ENCODE data around the gene ELANE.

DNA sequence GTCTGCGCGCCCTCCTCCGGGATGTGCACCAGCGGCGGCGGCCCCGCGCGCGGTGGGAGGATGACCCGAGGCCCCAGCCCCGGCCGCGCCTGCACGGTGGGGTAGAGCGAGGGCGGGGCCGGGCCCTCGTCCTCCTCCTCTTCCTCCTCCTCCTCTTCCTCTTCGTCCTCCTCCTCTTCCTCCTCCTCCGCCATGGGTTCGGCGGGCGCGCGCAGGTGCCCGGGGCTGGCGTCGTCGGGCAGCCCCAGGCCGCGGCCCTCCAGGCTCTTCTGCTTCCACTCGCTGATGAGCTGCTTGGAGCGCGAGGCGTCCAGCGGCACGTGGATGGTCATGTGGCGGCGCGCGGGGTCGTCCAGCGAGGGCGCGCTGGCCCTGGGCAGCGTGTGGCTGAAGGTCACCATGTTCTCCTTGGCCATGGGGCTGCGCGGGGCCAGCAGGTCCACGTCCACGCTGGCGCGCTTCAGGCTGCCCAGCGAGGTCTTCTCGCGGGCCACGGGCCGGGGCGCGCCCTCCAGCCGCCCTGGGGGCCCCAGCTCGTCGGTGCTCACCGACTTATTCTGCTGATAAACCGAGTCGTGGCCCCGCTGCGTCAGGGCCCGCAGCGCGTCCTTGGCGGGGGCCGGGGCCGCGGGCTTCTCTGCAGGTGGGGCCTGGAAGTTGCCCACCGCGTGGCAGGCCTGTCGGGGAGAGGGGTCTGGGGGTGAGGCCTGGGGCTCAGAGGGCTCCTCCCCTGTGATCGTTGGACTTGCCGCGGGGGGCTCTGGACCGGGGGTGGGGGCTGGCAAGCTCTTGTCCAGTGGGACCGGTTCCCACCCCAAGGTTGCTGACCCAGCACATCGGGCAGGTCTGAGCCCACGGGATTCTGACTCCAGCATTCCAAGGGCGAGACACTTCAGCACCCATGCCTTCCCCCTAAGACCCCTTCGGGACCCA, 38.6 kb upstream of the ELANE start:
- TF ChIP-seq, protein P1, sequence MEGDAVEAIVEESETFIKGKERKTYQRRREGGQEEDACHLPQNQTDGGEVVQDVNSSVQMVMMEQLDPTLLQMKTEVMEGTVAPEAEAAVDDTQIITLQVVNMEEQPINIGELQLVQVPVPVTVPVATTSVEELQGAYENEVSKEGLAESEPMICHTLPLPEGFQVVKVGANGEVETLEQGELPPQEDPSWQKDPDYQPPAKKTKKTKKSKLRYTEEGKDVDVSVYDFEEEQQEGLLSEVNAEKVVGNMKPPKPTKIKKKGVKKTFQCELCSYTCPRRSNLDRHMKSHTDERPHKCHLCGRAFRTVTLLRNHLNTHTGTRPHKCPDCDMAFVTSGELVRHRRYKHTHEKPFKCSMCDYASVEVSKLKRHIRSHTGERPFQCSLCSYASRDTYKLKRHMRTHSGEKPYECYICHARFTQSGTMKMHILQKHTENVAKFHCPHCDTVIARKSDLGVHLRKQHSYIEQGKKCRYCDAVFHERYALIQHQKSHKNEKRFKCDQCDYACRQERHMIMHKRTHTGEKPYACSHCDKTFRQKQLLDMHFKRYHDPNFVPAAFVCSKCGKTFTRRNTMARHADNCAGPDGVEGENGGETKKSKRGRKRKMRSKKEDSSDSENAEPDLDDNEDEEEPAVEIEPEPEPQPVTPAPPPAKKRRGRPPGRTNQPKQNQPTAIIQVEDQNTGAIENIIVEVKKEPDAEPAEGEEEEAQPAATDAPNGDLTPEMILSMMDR (IDR thresholded peaks at IDR 0.05; ENCODE audit: insufficient read depth, low read length) = no peak
- TF ChIP-seq SPI1 (IDR thresholded peaks at IDR 0.05; ENCODE audit: borderline replicate concordance, low read depth) (no peak), POLR2AphosphoS5 (IDR thresholded peaks at IDR 0.05; ENCODE audit: low read depth) (peak; percentile 36; the same call in 1 of the 2 replicates), GABPA (IDR thresholded peaks at IDR 0.05; ENCODE audit: low read depth) (no peak)
- TF ChIP-seq, protein P2, sequence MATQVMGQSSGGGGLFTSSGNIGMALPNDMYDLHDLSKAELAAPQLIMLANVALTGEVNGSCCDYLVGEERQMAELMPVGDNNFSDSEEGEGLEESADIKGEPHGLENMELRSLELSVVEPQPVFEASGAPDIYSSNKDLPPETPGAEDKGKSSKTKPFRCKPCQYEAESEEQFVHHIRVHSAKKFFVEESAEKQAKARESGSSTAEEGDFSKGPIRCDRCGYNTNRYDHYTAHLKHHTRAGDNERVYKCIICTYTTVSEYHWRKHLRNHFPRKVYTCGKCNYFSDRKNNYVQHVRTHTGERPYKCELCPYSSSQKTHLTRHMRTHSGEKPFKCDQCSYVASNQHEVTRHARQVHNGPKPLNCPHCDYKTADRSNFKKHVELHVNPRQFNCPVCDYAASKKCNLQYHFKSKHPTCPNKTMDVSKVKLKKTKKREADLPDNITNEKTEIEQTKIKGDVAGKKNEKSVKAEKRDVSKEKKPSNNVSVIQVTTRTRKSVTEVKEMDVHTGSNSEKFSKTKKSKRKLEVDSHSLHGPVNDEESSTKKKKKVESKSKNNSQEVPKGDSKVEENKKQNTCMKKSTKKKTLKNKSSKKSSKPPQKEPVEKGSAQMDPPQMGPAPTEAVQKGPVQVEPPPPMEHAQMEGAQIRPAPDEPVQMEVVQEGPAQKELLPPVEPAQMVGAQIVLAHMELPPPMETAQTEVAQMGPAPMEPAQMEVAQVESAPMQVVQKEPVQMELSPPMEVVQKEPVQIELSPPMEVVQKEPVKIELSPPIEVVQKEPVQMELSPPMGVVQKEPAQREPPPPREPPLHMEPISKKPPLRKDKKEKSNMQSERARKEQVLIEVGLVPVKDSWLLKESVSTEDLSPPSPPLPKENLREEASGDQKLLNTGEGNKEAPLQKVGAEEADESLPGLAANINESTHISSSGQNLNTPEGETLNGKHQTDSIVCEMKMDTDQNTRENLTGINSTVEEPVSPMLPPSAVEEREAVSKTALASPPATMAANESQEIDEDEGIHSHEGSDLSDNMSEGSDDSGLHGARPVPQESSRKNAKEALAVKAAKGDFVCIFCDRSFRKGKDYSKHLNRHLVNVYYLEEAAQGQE (IDR thresholded peaks at IDR 0.05; ENCODE audit: insufficient replicate concordance, low read depth) = no peak
